Raji (cell line): ENCODE results near the gene SOX5.

Source experiments
- POLR2A ChIP-seq: IDR thresholded peaks from 2 replicates; pipeline ENCODE4 v1.6.1; 2011; ENCODE audit warnings: low read depth, low read length, control low read depth; ENCODE audit not compliant: insufficient read depth

SOX5 gene

DNA sequence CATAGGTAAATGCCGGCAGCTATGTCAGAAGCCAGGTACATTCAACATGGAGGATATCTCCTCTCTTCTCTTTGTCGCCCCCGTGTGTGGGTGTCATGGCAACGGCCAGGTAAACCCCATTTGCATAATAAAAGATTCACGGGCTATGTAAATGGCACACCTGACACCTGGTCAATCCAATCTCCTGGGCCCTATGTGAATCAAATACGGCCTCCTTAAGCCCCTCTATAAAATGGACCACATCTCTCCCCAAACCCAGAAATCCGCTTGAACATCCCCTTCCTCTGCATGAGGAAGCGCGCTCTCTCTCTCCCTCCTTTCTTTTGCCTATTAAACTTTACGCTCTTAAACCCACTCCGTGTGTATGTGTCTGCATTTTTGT, 363.7 kb downstream of the SOX5 start:
- TF ChIP-seq POLR2A: no peak

DNA sequence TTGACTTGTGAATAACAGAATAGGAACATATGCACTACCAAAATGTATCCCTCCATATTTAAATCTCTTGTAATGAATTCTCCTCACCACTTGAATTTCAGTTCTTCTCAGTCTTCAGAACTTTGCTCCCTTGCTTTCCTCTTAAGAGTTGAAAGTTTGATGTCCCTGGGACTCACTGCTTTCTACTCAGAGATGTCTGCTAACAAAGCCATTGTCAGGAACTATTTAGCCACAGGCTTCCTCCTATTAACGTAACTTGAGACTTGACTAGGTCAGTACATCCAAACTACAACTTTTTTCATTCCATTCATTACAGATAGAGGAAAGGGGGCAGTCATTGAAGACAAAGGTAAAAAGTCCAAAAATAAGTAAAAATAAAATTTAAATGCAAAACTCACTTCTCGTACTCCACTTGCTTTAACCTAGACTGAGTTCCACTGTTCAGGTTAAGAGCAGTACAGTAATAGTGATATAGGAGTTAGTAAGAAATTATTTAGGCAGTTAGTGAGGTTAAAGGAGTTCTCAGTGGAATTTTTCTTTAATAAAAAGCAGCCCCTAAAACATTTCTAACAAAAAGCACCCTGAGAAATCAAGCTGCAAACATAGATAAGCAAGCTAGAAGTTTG, 364.2 kb downstream of the SOX5 start:
- no peak for TF ChIP-seq POLR2A

DNA sequence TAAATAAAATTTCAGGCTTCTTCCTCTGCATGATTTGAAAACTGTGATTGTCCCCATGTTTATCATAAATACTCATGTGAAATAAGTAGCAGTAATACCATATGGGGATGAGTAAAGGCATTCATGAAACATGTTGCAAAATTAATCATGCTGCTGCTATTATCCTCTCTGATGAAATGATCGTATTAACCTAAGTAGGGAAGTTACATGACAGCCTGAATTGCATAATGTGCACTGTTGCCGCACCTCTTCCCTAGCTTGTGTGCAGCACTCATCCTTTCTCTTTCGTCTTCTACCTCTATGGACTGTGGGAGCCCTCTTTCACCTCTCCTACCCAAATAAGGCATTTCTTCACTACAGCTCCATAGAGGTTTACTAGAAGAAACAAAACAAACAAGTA, 367.6 kb downstream of the SOX5 start:
- TF ChIP-seq POLR2A: no peak

DNA sequence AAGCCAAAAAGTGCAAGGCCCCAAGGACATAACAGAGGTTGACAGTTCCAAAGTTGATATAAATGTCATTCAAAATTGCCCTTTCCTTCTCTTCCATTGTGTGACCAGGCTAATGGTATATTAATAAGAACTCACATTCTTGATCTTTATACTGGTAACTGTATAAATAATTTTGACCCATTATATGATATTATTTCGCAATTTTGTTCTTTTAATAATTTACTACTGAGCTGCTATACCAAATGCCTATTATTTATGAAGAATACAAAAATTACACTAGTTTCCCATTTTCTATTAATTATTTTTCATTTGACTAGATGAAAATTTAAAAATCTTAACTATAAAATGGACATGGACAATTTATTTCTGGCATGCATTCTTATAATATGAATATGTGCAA, 370.2 kb downstream of the SOX5 start:
- TF ChIP-seq POLR2A: no peak

DNA sequence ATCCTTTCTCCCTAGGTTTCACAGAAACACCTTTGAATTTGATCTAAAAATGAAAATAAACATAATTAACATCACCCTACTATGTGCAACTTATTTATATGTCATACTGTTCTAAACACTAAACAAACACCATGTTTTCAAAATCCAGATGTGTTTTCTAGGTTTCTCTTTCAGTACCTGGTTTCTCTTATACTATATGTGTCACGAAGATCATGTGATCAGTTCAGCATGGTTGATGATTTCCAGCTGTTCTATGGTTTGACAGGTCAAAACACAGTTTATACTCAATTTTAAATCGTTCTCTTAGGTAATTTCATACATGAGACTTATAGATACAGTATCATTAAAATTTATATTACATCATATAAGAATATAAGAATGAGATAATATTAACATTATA, 373.1 kb downstream of the SOX5 start:
- no peak for TF ChIP-seq POLR2A

DNA sequence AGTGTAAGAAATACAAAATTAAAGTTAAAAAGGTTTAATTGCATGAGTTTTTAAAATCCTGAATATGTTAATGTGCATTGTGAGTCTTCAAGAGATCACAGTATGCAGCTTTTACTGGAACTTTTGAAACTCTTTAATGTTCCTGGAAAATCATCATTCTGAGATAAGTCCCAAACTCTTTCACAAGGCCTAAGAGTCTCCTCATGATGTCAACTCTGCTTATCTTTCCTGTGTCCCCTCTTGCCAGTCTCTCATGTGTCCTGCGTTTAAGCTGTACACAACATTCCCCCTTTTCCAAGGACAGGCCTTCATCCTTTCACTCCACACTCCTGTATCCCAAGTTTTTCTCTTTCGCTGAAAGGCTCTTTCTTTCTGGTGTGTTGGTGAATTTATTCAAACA, 380.1 kb downstream of the SOX5 start:
- TF ChIP-seq POLR2A: no peak

DNA sequence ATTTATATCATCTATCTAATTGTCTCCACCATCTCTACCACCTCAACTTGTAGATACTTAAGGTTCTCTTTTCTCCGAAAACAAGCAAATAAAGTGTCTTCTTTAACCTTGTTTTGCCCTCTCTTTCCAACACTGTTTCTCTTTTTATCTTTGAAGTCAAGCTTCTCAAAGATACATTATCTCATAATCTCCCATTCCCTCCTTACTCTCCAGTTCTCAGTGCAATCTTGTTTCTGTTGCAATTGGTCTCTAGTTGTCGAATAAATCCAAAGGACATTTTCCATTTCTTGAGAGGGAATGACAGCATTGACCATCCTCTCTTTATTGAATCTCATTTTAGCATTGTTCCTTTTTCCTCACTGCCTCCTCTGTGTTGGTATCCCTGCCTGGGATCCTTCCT, 383.3 kb downstream of the SOX5 start:
- no peak for TF ChIP-seq POLR2A

DNA sequence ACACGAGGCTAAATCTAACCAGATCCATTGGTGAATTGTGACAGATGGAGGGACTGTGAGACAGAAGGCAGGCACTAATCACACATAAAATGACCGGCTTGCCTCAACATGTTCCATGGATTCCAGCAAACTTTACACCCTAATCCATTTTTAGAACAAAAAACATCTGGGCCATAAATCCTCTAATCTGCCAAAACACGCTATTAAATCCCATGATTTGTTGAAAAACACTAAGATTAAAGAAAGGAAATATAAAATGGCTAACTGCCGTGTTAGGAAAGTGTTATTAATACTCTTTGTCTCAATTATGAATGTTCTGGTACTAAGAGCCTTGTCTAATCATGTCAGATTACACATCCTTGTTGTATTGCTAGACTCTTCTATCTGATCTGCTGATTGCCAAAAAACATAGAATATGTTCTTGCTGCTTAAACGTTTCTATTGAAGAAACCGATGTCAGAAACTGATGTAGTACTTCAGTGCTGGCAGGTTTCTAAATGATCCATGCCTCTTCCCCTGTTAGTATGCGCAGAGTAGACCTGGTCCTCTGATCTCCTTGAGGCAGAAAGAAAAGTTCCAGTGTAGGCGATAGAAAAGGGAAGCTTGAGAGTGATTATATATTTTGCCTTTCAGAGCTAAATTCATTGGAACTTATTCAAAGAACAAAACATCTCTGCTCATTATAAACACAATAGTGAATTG, 384.9 kb downstream of the SOX5 start:
- no peak for TF ChIP-seq POLR2A

DNA sequence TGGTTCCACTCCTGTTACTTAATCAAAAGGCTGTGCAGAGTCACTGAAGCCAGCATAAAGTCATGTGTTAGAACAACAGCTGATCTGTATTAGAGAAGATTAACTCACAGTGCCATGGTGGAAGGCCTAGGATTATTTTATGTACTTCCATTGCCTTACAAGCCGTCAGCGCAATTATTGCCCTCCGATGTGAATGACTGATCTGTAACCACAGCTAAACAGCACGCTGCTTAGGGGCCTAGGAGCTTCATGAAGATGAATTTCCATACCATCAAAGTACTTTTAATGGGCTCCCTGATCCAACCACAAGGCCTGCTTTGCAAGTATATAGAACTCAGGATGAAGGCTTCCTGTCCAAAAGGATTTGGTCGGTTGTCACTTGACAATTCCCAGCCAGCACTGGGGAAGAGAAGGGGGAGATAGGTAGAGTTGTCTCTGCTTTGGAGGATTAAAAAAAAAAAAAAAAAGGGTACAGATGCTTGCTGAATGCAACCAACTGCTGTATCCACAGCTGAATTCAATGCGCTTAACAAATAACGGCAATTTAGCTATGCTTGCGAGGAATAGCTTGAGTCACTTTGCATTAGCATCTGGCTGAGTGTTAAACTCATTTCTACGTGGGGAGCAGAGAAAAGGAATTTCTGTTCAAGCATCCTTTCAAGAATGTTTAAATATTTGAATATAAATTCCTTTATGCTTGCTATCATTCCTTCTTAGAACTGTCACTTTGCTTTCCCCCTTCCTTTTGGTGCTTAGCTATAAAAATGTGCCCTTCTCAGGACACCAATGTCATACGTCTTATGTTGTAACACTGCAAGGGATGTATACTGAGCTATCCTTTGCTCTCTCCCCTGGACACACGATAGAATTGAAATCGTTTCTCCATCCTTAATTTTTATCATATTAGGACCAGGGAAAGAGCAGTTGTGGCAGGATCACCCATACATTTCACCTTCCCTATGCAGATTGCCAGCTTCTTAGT, 387.8 kb downstream of the SOX5 start:
- TF ChIP-seq POLR2A: no peak

DNA sequence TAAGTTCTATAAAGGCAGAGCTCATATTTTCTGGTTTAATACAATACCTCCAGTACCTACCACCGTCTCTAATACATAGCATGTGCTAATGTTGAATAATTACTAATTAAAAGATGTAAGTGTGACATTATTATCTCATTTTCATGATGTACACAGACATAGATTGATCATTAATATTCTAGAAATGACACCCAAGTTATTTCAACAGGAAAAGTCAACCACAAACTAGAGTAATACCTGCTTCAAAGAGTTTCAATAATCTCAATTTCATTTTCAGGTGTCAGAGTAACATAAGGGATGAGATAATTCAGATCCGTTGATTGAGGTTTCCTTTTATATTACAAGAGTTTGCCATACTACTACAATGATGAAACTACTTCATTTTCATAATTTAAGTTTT, 388.9 kb downstream of the SOX5 start:
- no peak for TF ChIP-seq POLR2A

DNA sequence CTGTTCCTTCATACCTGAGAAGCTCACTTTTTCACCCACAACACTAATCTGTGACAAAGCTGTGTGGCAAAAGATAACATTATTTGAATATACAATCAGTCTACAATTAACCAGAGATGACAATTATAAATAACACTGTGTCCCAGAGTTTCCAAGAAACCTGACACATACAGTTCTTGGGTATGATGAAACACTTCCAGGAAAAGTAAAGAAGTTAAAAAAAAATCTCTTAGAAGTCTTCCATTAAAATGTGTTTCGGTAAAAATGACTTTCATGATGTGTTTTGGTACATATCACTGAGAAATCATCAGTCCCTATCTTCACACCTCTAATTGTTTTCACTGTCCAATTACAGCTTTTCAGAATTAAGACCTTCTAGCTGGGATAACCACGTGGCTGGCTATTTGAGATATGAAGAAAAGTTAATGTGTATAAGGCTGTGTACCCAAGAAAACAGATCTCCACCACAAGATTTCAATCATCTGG, 390.2 kb downstream of the SOX5 start:
- TF ChIP-seq POLR2A: no peak

DNA sequence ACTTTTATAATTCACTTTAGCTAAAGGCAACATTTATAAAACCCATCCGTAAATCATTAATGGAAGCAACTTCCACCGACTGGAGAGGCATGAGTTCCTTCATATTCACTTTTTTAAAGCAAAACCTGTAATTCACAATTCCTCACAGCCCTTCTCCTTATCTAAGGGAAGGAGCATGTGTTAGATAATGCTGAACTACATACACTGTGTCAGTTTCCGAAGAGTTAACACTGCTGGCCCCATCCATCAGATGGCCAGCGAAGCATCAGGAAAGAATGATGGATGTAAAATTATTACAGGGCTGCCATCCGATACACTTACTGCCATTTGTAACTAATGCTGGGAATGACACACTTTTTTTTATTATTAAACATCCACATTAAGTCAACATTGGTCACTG, 392.8 kb downstream of the SOX5 start:
- no peak for TF ChIP-seq POLR2A

DNA sequence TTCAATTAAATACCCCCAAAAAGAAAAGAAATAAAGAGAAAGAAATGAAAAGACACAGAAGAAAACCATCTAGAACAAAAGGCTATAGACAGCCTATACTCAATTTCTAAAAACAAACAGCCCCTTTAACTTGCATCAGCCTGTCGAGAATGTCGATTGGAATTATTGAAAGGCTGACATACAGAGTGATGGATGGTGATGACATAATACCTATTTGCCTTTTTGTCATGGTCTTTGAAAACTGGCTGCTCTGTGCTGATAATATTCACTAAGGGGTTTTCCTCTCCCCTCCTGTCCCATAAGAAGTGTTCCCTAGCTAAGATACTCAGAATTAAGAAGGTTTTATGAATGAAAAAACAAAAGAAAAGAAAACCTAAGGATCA, 393.7 kb downstream of the SOX5 start:
- no peak for TF ChIP-seq POLR2A

DNA sequence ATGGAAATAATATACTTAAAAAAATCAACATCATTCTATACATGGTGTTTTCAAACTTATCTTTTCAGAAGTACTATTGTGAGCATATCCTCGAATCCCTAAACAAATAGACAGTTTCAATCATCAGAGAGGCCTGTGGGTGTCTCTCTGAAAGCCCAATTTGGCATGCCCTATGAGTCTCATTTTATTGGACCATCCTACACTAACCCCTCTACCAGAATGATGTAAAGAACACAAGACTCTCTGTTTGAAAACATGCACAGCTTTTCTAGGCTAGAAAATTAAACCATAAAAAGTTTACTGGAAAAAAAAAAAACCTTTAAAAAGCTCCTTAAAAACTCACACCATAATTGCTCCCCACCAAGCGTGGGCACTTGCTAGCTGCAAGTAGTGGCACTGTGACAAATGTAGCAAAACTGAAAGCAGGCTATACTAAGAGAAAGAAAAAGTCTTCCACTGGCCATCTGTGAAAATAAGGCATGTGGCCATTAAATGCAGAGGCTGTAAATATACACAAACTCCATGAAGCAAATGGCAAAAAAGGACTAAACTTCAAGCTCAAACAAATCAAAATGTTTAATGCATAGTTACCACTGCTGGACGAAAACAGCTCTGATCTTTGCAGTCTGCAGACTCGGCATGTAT, 394.2 kb downstream of the SOX5 start:
- TF ChIP-seq POLR2A: no peak

DNA sequence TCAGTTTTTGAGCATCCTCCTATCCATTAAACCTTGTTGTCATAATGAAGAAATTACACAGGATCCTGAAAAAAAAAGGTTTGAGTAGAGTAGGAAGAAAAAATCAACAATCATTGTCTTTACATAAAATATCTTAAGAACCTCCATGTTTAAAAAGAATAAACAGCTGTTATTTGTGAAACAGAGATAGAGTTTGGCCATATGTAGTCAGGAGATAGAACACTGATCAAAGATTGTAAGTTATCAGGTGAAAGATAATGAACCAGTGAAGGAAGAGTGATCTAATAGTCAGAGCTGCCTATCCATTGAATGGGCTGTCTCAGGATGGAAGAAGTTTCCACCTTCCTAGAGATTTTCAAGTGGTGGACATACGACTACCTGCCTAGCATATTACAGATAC, 397.1 kb downstream of the SOX5 start:
- TF ChIP-seq POLR2A: no peak
